Astrocyte (in vitro differentiated cells and primary cell): ENCODE results near the gene MTA2. TPM values are rescaled to one million over a fixed set of nuclear protein-coding genes. Genes with fewer than 3 reads are reported as not detected.
A peak's percentile ranks its signal among the peaks of the same experiment; 100 is the strongest.

Experiments
- DNase-seq: peaks from one replicate; pipeline ENCODE4 v3.0.0-alpha.2; 2010; ENCODE audit warnings: low read depth
- FAIRE-seq: peaks from 2 replicates; lab custom pipeline; 2011; peaks lifted over from hg19 to GRCh38; lab: Jason Lieb, UNC
- H2AFZ ChIP-seq: 2 replicates; pipeline ENCODE4 v1.6.0; 2012; ENCODE audit warnings: low read depth, low read length, inconsistent platforms
- H3K27ac ChIP-seq: 2 replicates; pipeline ENCODE4 v1.5.1; 2011; ENCODE audit warnings: low read depth, low read length, inconsistent platforms
- H3K27me3 ChIP-seq: 2 replicates; pipeline ENCODE4 v1.6.0; 2011; ENCODE audit warnings: low read length, inconsistent platforms; ENCODE audit not compliant: insufficient read depth
- H3K36me3 ChIP-seq: 2 replicates; pipeline ENCODE4 v1.5.1; 2011; ENCODE audit warnings: low read length, inconsistent platforms; ENCODE audit not compliant: insufficient read depth
- H3K4me1 ChIP-seq: 2 replicates; pipeline ENCODE4 v1.5.1; 2011; ENCODE audit warnings: low read length, inconsistent platforms; ENCODE audit not compliant: insufficient read depth
- H3K4me2 ChIP-seq: 2 replicates; pipeline ENCODE4 v1.6.0; 2012; ENCODE audit warnings: low read length, inconsistent platforms
- H3K4me3 ChIP-seq: 2 replicates; pipeline ENCODE4 v1.5.1; 2011; ENCODE audit warnings: low read depth, mild to moderate bottlenecking, low read length, inconsistent platforms; ENCODE audit not compliant: insufficient read depth
- H3K79me2 ChIP-seq: 2 replicates; pipeline ENCODE4 v1.6.0; 2012; ENCODE audit warnings: mild to moderate bottlenecking, low read length, inconsistent platforms; ENCODE audit not compliant: insufficient read depth
- H3K9ac ChIP-seq: 2 replicates; pipeline ENCODE4 v1.6.0; 2012; ENCODE audit warnings: mild to moderate bottlenecking, low read length, inconsistent platforms
- H3K9me3 ChIP-seq: 2 replicates; pipeline ENCODE4 v1.5.1; 2012; ENCODE audit warnings: low read depth, mild to moderate bottlenecking, low read length, inconsistent platforms; ENCODE audit not compliant: insufficient read depth
- H4K20me1 ChIP-seq: 2 replicates; pipeline ENCODE4 v1.6.0; 2012; ENCODE audit warnings: low read length, inconsistent platforms; ENCODE audit not compliant: insufficient read depth
- H3K27ac Mint-ChIP-seq: one replicate; pipeline ENCODE4 v1.8.0; 2021; ENCODE audit warnings: mild to moderate bottlenecking, mixed read lengths; ENCODE audit not compliant: unreplicated experiment
- H3K27me3 Mint-ChIP-seq: one replicate; pipeline ENCODE4 v1.8.0; 2021; ENCODE audit warnings: low read depth, mixed read lengths; ENCODE audit not compliant: unreplicated experiment
- H3K36me3 Mint-ChIP-seq: one replicate; pipeline ENCODE4 v1.8.0; 2021; ENCODE audit warnings: low read depth, mixed read lengths; ENCODE audit not compliant: unreplicated experiment
- H3K4me1 Mint-ChIP-seq: one replicate; pipeline ENCODE4 v1.8.0; 2021; ENCODE audit warnings: low read depth, mixed read lengths; ENCODE audit not compliant: unreplicated experiment
- H3K4me3 Mint-ChIP-seq: one replicate; pipeline ENCODE4 v1.8.0; 2021; ENCODE audit warnings: mild to moderate bottlenecking, moderate library complexity, mixed read lengths; ENCODE audit not compliant: unreplicated experiment
- H3K9me3 Mint-ChIP-seq: one replicate; pipeline ENCODE4 v1.8.0; 2021; ENCODE audit warnings: mild to moderate bottlenecking, mixed read lengths; ENCODE audit not compliant: unreplicated experiment
- CTCF ChIP-seq: IDR thresholded peaks from 2 replicates; pipeline ENCODE4 v1.5.1; 2011; ENCODE audit warnings: low read depth, mild to moderate bottlenecking, inconsistent platforms, low read length, moderate library complexity; ENCODE audit not compliant: insufficient read depth
- EZH2 ChIP-seq: IDR thresholded peaks from 2 replicates; pipeline ENCODE4 v1.6.1; 2012; ENCODE audit warnings: mild to moderate bottlenecking, low read length, inconsistent platforms; ENCODE audit not compliant: insufficient read depth
- total RNA-seq: library from RNA; stranded (reverse); gene quantifications from 2 replicates; pipeline ENCODE4 v1.2.1, GENCODE V29; 2021

Gene MTA2
- total RNA-seq, 1 donor from 2014 or later: 136 TPM

DNA sequence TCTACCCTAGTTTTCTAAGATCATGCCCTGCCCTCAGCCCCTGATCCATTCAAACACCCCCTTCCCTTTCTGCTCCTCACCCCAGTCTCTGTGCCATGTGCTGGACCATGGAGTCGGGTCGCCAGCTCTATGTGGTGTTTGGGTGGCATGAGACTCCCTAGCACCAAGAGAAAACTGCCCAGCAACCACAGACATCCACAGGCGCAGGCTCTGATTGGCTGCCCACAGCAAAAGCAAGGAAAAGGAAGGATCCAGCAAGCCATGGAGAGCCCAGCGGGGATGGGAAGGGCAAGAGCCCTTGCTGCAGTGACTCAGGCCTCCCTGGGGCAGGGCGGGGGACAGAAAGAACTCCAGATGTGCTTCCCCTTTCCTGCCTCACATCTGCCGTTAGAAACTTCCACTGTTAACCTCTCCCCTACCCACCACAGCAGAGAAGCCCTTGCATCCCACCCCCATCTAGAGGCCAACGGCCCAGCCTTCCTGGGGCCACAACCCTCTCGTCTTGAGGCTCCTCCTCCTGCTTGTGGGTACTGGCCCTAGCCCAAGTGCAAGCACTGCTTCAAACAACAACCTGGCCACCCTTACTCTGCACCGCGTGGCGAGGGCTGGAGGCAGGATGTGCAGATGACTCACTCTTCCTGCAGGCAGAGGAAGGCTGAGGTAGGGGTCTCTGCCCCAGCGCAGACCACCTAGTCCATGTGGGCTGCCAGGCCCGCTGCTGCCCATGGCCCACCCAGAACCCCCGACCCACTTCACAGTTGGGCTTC lies 45.4 kb downstream of the MTA2 start:
- Mint-ChIP-seq H3K4me1 (peaks cover 75% of the 10 kb centered on the region), H3K4me3 (peak overlapping the region; percentile 75), H3K9me3 (no peaks in the 10 kb centered on the region), H3K36me3 (peaks cover 18% of the 10 kb centered on the region), H3K27ac (peak overlapping the region; percentile 95), H3K27me3 (no peaks in the 10 kb centered on the region)
- peak overlapping the region; percentile 78 for H3K4me2 ChIP-seq
- peak overlapping the region; percentile 82 for H3K27ac ChIP-seq
- TF ChIP-seq EZH2 (no peak), CTCF (no peak)
- no peak for FAIRE-seq
- H4K20me1 ChIP-seq: peaks cover 42% of the 10 kb centered on the region
- H3K9me3 ChIP-seq: no peaks in the 10 kb centered on the region
- peak; percentile 87 for DNase-seq
- peaks cover 22% of the 10 kb centered on the region for H3K79me2 ChIP-seq
- no peak overlapping the region for H2AFZ ChIP-seq
- peaks cover 85% of the 10 kb centered on the region for H3K4me1 ChIP-seq
- H3K9ac ChIP-seq: peak overlapping the region; percentile 65
- no peaks in the 10 kb centered on the region for H3K27me3 ChIP-seq
- H3K36me3 ChIP-seq: peaks cover 20% of the 10 kb centered on the region
- no peak overlapping the region for H3K4me3 ChIP-seq

DNA sequence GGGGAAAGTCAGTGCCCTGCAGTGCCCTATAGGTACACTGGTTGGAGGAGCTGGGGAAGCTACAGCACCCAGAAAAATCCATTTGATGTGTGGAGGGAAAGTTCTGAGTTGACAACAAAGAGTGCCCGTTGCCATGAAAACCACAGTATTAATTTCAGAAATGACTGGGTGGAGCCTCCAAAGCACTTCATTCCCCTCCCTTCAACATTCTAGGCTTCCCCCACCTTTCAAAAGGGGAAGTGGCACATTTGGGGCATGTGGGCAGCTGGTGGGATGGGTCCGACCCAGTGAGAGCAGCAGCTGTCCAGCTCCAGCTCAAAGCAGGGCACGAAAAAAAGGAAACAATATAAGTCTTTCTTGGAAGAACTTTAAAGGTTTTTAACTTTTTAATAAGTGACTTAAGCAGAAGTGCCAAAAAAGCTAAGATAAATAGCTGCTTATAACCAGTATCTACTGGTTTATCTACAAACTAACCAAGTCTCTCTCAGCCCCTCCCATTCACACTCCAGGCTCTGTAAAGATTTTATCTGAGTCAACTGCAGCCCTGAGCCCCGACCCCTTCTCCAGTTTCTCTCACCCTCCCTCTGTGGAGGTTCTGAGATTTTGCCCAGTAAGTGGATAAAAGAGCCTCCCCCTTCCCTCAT lies 46.1 kb downstream of the MTA2 start:
- Histone ChIP-seq H3K79me2 (peaks cover 22% of the 10 kb centered on the region), H4K20me1 (peaks cover 36% of the 10 kb centered on the region), H3K27ac (peak overlapping the region; percentile 82), H3K4me3 (no peak overlapping the region), H3K9ac (peak overlapping the region; percentile 65), H3K4me2 (peak overlapping the region; percentile 78), H3K4me1 (peaks cover 78% of the 10 kb centered on the region), H3K36me3 (peaks cover 20% of the 10 kb centered on the region), H2AFZ (no peak overlapping the region), H3K9me3 (no peaks in the 10 kb centered on the region), H3K27me3 (no peaks in the 10 kb centered on the region)
- Mint-ChIP-seq H3K4me1 (peaks cover 70% of the 10 kb centered on the region), H3K27me3 (no peaks in the 10 kb centered on the region), H3K36me3 (peaks cover 18% of the 10 kb centered on the region), H3K4me3 (peak overlapping the region; percentile 75), H3K27ac (peak overlapping the region; percentile 95), H3K9me3 (no peaks in the 10 kb centered on the region)
- peak; percentile 33 for DNase-seq
- FAIRE-seq: no peak
- TF ChIP-seq CTCF (no peak), EZH2 (no peak)
